A673 (cell line): ENCODE data around the gene BEGAIN. TPM values are rescaled to one million over a fixed set of nuclear protein-coding genes. Genes with fewer than 3 reads are reported as not detected.

Experiments used
- BruUV-seq: library from RNA; stranded (reverse); fragments of 400-500 nt; replicated peaks from 2 replicates; lab custom pipeline; 2021; lab: Mats Ljungman, UMichigan
- CTCF ChIA-PET: fragments of 300-600 bp; sonication (Branson Sonifier 250); formaldehyde crosslinking; loops from one replicate; lab custom pipeline; 2022; ENCODE audit warnings: antibody characterized with exemption; lab: Charles Lee
- POLR2A ChIA-PET: fragments of 300-600 bp; sonication (Branson Sonifier 250); formaldehyde crosslinking; loops from one replicate; lab custom pipeline; 2022; ENCODE audit warnings: antibody characterized with exemption; ENCODE audit not compliant: low non-redundant PET; lab: Charles Lee
- DNase-seq: peaks from one replicate; pipeline ENCODE4 v3.0.0-alpha.2; 2015; ENCODE audit warnings: low spot score
- H3K27ac ChIP-seq: fragments of 200-600 bp; sonication (generic); 2 replicates; pipeline ENCODE4 v1.5.1; 2016; ENCODE audit warnings: mixed run types, low read depth, mild to moderate bottlenecking, mixed read lengths, antibody characterized with exemption, low read length; ENCODE audit not compliant: poor library complexity, severe bottlenecking
- H3K27me3 ChIP-seq: fragments of 200-600 bp; sonication (generic); replicated peaks from 2 replicates; pipeline ENCODE4 v1.6.1; 2017; ENCODE audit warnings: mixed run types, low read depth, mild to moderate bottlenecking, mixed read lengths, antibody characterized with exemption, low read length; ENCODE audit not compliant: insufficient read depth, poor library complexity
- H3K36me3 ChIP-seq: fragments of 200-600 bp; sonication (generic); 2 replicates; pipeline ENCODE4 v1.6.1; 2016; ENCODE audit warnings: mixed run types, mild to moderate bottlenecking, mixed read lengths, antibody characterized with exemption, low read length; ENCODE audit not compliant: insufficient read depth, poor library complexity, severe bottlenecking
- H3K4me1 ChIP-seq: fragments of 200-600 bp; sonication (generic); 2 replicates; pipeline ENCODE4 v1.6.1; 2017; ENCODE audit warnings: mixed run types, mild to moderate bottlenecking, mixed read lengths, antibody characterized with exemption, low read length; ENCODE audit not compliant: insufficient read depth, poor library complexity, severe bottlenecking
- H3K4me3 ChIP-seq: fragments of 200-600 bp; sonication (generic); 2 replicates; pipeline ENCODE4 v1.5.1; 2016; ENCODE audit warnings: low read depth, mixed run types, mild to moderate bottlenecking, mixed read lengths, low read length; ENCODE audit not compliant: poor library complexity, severe bottlenecking
- H3K9me3 ChIP-seq: fragments of 200-600 bp; sonication (generic); 2 replicates; pipeline ENCODE4 v1.6.1; 2016; ENCODE audit warnings: mixed run types, low read depth, mild to moderate bottlenecking, mixed read lengths, antibody characterized with exemption, low read length; ENCODE audit not compliant: poor library complexity, severe bottlenecking
- EZH2 ChIP-seq: fragments of 200-600 bp; sonication (generic); IDR thresholded peaks from 2 replicates; pipeline ENCODE4 v1.6.1; 2017; ENCODE audit warnings: borderline replicate concordance, low read depth, mild to moderate bottlenecking, mixed read lengths, antibody characterized with exemption, low read length; ENCODE audit not compliant: poor library complexity, severe bottlenecking
- intact Hi-C: fragments of 100-400 bp; cut with micrococcal nuclease; formaldehyde crosslinking; loops from one replicate; pipeline ENCODE4 v1.10.0; 2022; ENCODE audit not compliant: unreplicated experiment
- total RNA-seq: library from RNA; stranded (reverse); gene quantifications from 2 replicates; pipeline ENCODE4 v1.2.3, GENCODE V29; 2021
- TF ChIP-seq, protein P1 (sequence below): fragments of 300-800, 200-600 bp; sonication (generic); conservative IDR thresholded peaks from 2 replicates; pipeline ENCODE4 v1.5.1; 2017; ENCODE audit warnings: low read depth, mild to moderate bottlenecking, antibody characterized with exemption, low read length, moderate library complexity, mixed read lengths

Gene BEGAIN
- total RNA-seq, 1 experiment from 2014 or later: 0.84 TPM

DNA sequence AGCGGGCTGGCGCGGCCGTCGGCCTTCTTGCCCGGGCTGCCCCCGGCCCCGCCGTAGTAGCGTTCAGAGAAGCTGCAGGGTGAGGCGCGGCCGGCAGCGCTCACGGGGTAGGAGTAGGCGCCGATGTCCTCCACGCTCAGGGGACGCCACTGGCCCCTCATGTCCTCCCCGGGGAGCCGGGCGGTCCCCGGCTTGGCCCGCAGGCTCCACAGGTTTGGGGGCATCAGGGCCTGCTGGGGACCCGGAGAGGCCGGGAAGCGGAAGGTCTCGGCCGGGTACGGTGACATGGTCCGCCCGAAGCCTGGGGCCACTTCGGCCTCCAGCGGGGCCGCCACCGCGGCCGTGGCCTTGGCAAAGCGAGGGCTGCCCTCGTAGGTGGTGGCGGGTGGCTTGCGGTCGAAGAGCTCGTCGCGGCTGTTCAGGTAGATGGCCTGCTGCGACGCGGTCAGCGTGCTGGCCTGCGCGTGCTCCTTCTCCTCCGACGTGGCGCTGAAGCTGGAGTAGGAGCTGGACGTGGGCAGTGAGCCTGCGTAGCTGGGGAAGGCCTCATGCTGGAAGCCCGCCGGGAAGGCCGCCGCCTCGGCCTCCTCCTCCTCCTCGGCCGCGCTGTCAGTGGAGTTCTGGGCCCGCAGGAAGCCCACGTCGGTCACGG lies 48.7 kb downstream of the BEGAIN start:
- Histone ChIP-seq H3K36me3 (no peaks in the 10 kb centered on the region), H3K27me3 (no peaks in the 10 kb centered on the region), H3K9me3 (no peaks in the 10 kb centered on the region), H3K4me1 (no peaks in the 10 kb centered on the region), H3K27ac (no peak overlapping the region), H3K4me3 (no peak overlapping the region)
- POLR2A ChIA-PET: no interaction called here
- no peak for DNase-seq
- no TSS peak for BruUV-seq
- intact Hi-C loops: no loop called here
- TF ChIP-seq, protein P1, sequence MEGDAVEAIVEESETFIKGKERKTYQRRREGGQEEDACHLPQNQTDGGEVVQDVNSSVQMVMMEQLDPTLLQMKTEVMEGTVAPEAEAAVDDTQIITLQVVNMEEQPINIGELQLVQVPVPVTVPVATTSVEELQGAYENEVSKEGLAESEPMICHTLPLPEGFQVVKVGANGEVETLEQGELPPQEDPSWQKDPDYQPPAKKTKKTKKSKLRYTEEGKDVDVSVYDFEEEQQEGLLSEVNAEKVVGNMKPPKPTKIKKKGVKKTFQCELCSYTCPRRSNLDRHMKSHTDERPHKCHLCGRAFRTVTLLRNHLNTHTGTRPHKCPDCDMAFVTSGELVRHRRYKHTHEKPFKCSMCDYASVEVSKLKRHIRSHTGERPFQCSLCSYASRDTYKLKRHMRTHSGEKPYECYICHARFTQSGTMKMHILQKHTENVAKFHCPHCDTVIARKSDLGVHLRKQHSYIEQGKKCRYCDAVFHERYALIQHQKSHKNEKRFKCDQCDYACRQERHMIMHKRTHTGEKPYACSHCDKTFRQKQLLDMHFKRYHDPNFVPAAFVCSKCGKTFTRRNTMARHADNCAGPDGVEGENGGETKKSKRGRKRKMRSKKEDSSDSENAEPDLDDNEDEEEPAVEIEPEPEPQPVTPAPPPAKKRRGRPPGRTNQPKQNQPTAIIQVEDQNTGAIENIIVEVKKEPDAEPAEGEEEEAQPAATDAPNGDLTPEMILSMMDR: no peak
- TF ChIP-seq EZH2: no peak
- CTCF ChIA-PET: no interaction called here

DNA sequence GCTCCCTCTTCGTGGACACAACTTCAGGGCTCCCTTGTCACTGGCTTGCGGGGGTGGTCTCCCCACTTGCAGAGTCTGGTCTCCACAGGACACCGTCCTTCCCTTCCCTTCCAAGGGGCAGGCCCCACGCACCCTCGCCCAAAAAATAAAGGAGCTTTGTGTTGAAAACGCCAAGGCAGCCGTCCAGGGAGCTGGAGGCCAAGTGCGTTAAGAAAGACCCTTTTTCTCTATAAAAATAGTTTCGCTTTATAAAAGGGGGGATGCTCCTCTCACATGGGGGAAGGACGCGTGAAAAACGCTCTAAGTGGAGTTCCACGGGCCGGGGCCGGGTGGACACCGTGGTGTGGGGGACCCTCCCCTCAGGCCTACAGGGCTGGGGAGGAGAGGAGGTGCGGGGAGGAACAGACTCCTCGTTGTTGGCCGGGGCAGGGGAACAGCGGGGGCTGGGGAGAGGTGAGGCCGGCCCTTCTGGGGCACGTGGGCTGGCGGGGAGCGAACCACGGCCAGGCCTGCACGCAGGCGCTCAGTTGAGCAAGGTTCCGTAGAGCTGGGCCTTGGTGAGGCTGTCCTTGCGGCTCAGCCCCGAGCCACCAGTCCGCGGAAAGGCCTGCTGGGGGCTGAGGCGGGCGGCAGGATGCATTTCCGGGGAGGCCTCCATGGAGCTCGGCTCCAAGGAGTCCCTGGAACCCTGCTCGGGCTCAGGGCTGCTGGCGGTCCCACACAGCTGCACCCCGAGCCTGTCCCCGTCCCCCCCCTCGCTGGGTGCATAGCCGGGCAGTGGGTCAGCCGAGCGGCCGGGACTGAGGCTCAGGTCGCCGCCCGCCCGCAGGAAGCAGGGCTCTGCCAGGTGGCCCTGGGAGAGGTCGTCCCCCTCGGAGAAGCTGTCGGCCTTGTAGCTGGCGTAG lies 49.5 kb downstream of the BEGAIN start:
- Histone ChIP-seq H3K36me3 (no peaks in the 10 kb centered on the region), H3K27ac (no peak overlapping the region), H3K4me1 (no peaks in the 10 kb centered on the region), H3K4me3 (no peak overlapping the region), H3K9me3 (no peaks in the 10 kb centered on the region), H3K27me3 (no peaks in the 10 kb centered on the region)
- POLR2A ChIA-PET: no interaction called here
- CTCF ChIA-PET: no interaction called here
- intact Hi-C loops: no loop called here
- no TSS peak for BruUV-seq
- TF ChIP-seq, protein P1: no peak
- TF ChIP-seq EZH2: no peak
- DNase-seq: no peak

- Histone ChIP-seq H3K36me3 (no peaks in the 10 kb centered on the region), H3K27me3 (no peaks in the 10 kb centered on the region), H3K4me1 (no peaks in the 10 kb centered on the region), H3K27ac (no peak overlapping the region), H3K9me3 (no peaks in the 10 kb centered on the region), H3K4me3 (no peak overlapping the region)
- TF ChIP-seq, protein P1: no peak
- no peak for TF ChIP-seq EZH2
- DNase-seq: no peak
- BruUV-seq: no TSS peak
- ChIA-PET CTCF (no interaction called here), POLR2A (no interaction called here)
- intact Hi-C loops: no loop called here
These were observed 50.3 kb downstream of the BEGAIN start for GRCh38 chr14:100536721-100537445.
